Body of pancreas (tissue), 4 donors: ENCODE results near the gene IPPK.

ENCODE experiments used
- POLR2A ChIP-seq, 3 donors: fragments of 450-650 bp; IDR thresholded peaks; one replicate each; pipeline ENCODE4 v1.6.1; 2016; ENCODE audit warnings: antibody characterized with exemption in 3 of 3, mild to moderate bottlenecking in 2 of 3
- TF ChIP-seq, protein P1 (sequence below), 7 experiments: fragments of 450-650 bp in 4 of 7; fragments of 200-600 bp in 3 of 7; sonication (generic) in 3 of 7; IDR thresholded peaks; one replicate each; pipeline ENCODE4 v1.5.1; 2016 to 2019; ENCODE audit warnings: antibody characterized with exemption in 7 of 7

DNA sequence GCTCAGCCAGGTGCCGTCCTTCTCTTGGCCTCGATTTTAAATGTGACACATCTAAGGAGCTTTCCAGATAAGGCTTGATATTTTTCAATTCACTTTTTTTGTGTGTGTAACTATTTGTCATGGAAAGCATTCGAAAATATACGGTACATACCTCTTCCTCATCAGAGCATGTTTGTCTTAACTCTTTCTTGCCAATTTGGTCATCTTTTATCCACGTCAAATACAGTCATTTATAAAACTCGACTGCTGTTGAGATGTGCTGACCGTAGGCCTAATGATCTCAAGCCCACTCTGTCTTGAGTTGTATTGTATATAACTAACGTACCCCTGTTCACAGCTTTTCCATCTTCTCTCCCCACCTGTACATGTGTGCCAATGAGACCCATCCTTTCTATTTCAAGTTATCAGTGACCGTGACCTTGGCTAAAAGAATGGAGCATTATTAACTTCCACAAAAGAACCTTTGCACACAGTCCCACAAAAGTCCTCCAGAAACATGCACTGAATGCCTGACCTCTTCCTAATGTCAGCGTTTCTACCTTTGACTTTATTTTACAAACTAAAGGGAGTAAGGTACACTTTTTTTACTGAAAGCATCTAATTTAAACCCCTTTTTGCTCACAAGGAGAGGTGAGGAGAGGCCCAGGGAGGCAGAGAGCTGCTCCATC is 61.6 kb downstream of the IPPK start:
- TF ChIP-seq, protein P1, sequence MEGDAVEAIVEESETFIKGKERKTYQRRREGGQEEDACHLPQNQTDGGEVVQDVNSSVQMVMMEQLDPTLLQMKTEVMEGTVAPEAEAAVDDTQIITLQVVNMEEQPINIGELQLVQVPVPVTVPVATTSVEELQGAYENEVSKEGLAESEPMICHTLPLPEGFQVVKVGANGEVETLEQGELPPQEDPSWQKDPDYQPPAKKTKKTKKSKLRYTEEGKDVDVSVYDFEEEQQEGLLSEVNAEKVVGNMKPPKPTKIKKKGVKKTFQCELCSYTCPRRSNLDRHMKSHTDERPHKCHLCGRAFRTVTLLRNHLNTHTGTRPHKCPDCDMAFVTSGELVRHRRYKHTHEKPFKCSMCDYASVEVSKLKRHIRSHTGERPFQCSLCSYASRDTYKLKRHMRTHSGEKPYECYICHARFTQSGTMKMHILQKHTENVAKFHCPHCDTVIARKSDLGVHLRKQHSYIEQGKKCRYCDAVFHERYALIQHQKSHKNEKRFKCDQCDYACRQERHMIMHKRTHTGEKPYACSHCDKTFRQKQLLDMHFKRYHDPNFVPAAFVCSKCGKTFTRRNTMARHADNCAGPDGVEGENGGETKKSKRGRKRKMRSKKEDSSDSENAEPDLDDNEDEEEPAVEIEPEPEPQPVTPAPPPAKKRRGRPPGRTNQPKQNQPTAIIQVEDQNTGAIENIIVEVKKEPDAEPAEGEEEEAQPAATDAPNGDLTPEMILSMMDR (IDR thresholded peaks at IDR 0.05) = no peak
- no peak for TF ChIP-seq POLR2A (IDR thresholded peaks at IDR 0.05)
